H9 (cell line): ENCODE results near the gene CDH8. TPM values are rescaled to one million over a fixed set of nuclear protein-coding genes. Genes with fewer than 3 reads are reported as not detected.

Experiments
- DNase-seq: peaks from one replicate; pipeline ENCODE4 v3.0.0-alpha.2; 2017
- H2AFZ ChIP-seq: one replicate; pipeline ENCODE4 v1.6.1; 2013; ENCODE audit warnings: mild to moderate bottlenecking, low read length, control low read depth, moderate library complexity
- H2AK5ac ChIP-seq: 2 replicates; pipeline ENCODE4 v1.6.1; 2013; ENCODE audit warnings: low read length, control low read depth, mixed read lengths; ENCODE audit not compliant: insufficient read length
- H2BK120ac ChIP-seq: one replicate; pipeline ENCODE4 v1.6.1; 2013; ENCODE audit warnings: low read depth, mild to moderate bottlenecking, low read length, control low read depth, inconsistent platforms; ENCODE audit not compliant: poor library complexity, severe bottlenecking
- H2BK12ac ChIP-seq: 2 replicates; pipeline ENCODE4 v1.6.1; 2013; ENCODE audit warnings: low read length, control low read depth, mixed read lengths, low read depth; ENCODE audit not compliant: insufficient read length
- H2BK15ac ChIP-seq: 2 replicates; pipeline ENCODE4 v1.6.1; 2013; ENCODE audit warnings: low read depth, low read length, control low read depth
- H2BK20ac ChIP-seq: one replicate; pipeline ENCODE4 v1.6.1; 2013; ENCODE audit warnings: low read depth, mild to moderate bottlenecking, low read length, control low read depth, inconsistent platforms; ENCODE audit not compliant: poor library complexity, severe bottlenecking
- H2BK5ac ChIP-seq: 2 replicates; pipeline ENCODE4 v1.6.1; 2013; ENCODE audit warnings: low read length, control low read depth, mixed read lengths; ENCODE audit not compliant: insufficient read length
- H3K14ac ChIP-seq: 2 replicates; pipeline ENCODE4 v1.6.1; 2013; ENCODE audit warnings: low read length, control low read depth; ENCODE audit not compliant: insufficient read depth
- H3K18ac ChIP-seq: 2 replicates; pipeline ENCODE4 v1.6.1; 2013; ENCODE audit warnings: low read depth, mild to moderate bottlenecking, mixed read lengths, low read length, control low read depth; ENCODE audit not compliant: insufficient read length
- H3K23ac ChIP-seq: 2 replicates; pipeline ENCODE4 v1.6.1; 2013; ENCODE audit warnings: low read length, control low read depth, mixed read lengths, low read depth; ENCODE audit not compliant: insufficient read length
- H3K23me2 ChIP-seq: 2 replicates; pipeline ENCODE4 v1.6.1; 2013; ENCODE audit warnings: low read depth, mild to moderate bottlenecking, mixed read lengths, low read length, control low read depth; ENCODE audit not compliant: insufficient read length, poor library complexity, severe bottlenecking
- H3K27ac ChIP-seq: 2 replicates; pipeline ENCODE4 v1.5.1; 2013; ENCODE audit warnings: low read length, control low read depth, mixed read lengths, low read depth; ENCODE audit not compliant: insufficient read length
- H3K27me3 ChIP-seq: 2 replicates; pipeline ENCODE4 v1.6.1; 2013; ENCODE audit warnings: low read length, control low read depth, inconsistent platforms; ENCODE audit not compliant: insufficient read depth
- H3K4ac ChIP-seq: 2 replicates; pipeline ENCODE4 v1.6.1; 2013; ENCODE audit warnings: low read depth, mild to moderate bottlenecking, control low read depth, inconsistent platforms, low read length, moderate library complexity
- H3K4me1 ChIP-seq: 2 replicates; pipeline ENCODE4 v1.6.1; 2013; ENCODE audit warnings: low read length, control low read depth, inconsistent platforms; ENCODE audit not compliant: insufficient read depth
- H3K4me2 ChIP-seq: 2 replicates; pipeline ENCODE4 v1.6.1; 2013; ENCODE audit warnings: low read length, control low read depth, mixed read lengths; ENCODE audit not compliant: insufficient read length, insufficient read depth
- H3K56ac ChIP-seq: 2 replicates; pipeline ENCODE4 v1.6.1; 2013; ENCODE audit warnings: low read depth, mild to moderate bottlenecking, mixed read lengths, low read length, control low read depth; ENCODE audit not compliant: insufficient read length
- H3K79me1 ChIP-seq: 2 replicates; pipeline ENCODE4 v1.6.1; 2013; ENCODE audit warnings: low read depth, mild to moderate bottlenecking, moderate library complexity, low read length, control low read depth, inconsistent platforms; ENCODE audit not compliant: insufficient read depth, poor library complexity, severe bottlenecking
- H3K79me2 ChIP-seq: 2 replicates; pipeline ENCODE4 v1.6.1; 2013; ENCODE audit warnings: low read length, control low read depth, inconsistent platforms; ENCODE audit not compliant: insufficient read depth
- H3K9ac ChIP-seq: 2 replicates; pipeline ENCODE4 v1.6.1; 2013; ENCODE audit warnings: low read length, control low read depth, mixed read lengths; ENCODE audit not compliant: insufficient read length; ENCODE audit errors: extremely low read depth
- H3K9me3 ChIP-seq: one replicate; pipeline ENCODE4 v1.6.1; 2013; ENCODE audit warnings: low read depth, low read length, inconsistent platforms; ENCODE audit not compliant: control insufficient read depth
- H3T11ph ChIP-seq: one replicate; pipeline ENCODE4 v1.6.1; 2013; ENCODE audit warnings: mild to moderate bottlenecking, low read length, control low read depth, inconsistent platforms
- H4K20me1 ChIP-seq: one replicate; pipeline ENCODE4 v1.6.1; 2013; ENCODE audit not compliant: control insufficient read depth, insufficient read length, insufficient read depth
- H4K5ac ChIP-seq: 2 replicates; pipeline ENCODE4 v1.6.1; 2013; ENCODE audit warnings: low read depth, mild to moderate bottlenecking, mixed read lengths, low read length, control low read depth; ENCODE audit not compliant: insufficient read length
- H4K8ac ChIP-seq: replicated peaks from 2 replicates; pipeline ENCODE4 v1.6.1; 2013; ENCODE audit warnings: low read length, control low read depth, mixed read lengths, low read depth; ENCODE audit not compliant: insufficient read length
- H4K91ac ChIP-seq: 2 replicates; pipeline ENCODE4 v1.6.1; 2013; ENCODE audit warnings: low read depth, mild to moderate bottlenecking, moderate library complexity, mixed read lengths, low read length, control low read depth; ENCODE audit not compliant: insufficient read length
- H3K27ac Mint-ChIP-seq, 3 experiments: 2 replicates in 2 of 3; 3 replicates in 1 of 3; pipeline ENCODE4 v1.8.0; 2020 to 2021; ENCODE audit warnings: mixed read lengths in 3 of 3, mild to moderate bottlenecking in 1 of 3, moderate library complexity in 1 of 3
- H3K27me3 Mint-ChIP-seq: 2 replicates; pipeline ENCODE4 v1.8.0; 2021; ENCODE audit warnings: low read depth, mild to moderate bottlenecking, moderate library complexity, mixed read lengths
- H3K36me3 Mint-ChIP-seq, 3 experiments: 2 replicates in 2 of 3; 3 replicates in 1 of 3; pipeline ENCODE4 v1.8.0; 2020 to 2021; ENCODE audit warnings: low read depth in 3 of 3, mixed read lengths in 3 of 3; ENCODE audit not compliant: insufficient read depth in 1 of 3
- H3K4me1 Mint-ChIP-seq, 2 experiments: 2 replicates each; pipeline ENCODE4 v1.8.0; 2020; ENCODE audit warnings: mixed read lengths in 2 of 2
- H3K4me3 Mint-ChIP-seq, 2 experiments: 2 replicates in 1 of 2; 3 replicates in 1 of 2; pipeline ENCODE4 v1.8.0; 2020 to 2021; ENCODE audit warnings: mild to moderate bottlenecking in 2 of 2, mixed read lengths in 2 of 2, moderate library complexity in 1 of 2
- H3K9me3 Mint-ChIP-seq, 2 experiments: 2 replicates in 1 of 2; 3 replicates in 1 of 2; pipeline ENCODE4 v1.8.0; 2020; ENCODE audit warnings: mild to moderate bottlenecking in 2 of 2, mixed read lengths in 2 of 2, moderate library complexity in 1 of 2
- CTCF ChIP-seq: fragments of 200-600 bp; sonication (generic); conservative IDR thresholded peaks from 3 replicates; pipeline ENCODE4 v1.8.0; 2021; ENCODE audit warnings: antibody characterized with exemption, mild to moderate bottlenecking
- WGBS: extraction: QIAGEN DNeasy Blood & Tissue Kit; methylation state at CpG from one replicate; pipeline ENCODE4 v1.1.7; 2013; ENCODE audit warnings: missing lambda C conversion rate, low lambda C conversion rate, mixed read lengths; ENCODE audit not compliant: insufficient read length; ENCODE audit errors: extremely low coverage; 5-methylcytosine and 5-hydroxymethylcytosine counted together
- total RNA-seq: library from RNA; stranded (reverse); gene quantifications from 2 replicates; pipeline ENCODE4 v1.2.1, GENCODE V29; 2021

CDH8 gene
- total RNA-seq, 1 experiment from 2014 or later = 12.0 TPM

- H3K4me2 ChIP-seq = peak overlapping the region; percentile 98
- H4K91ac ChIP-seq = no peak overlapping the region
- no peak for DNase-seq
Measured at GRCh38 chr16:62036802-62037135, 531 bp upstream of the CDH8 start.

More at GRCh38 chr16:62036802-62037135, 531 bp upstream of the CDH8 start:
- H2BK5ac ChIP-seq = no peak overlapping the region
- peaks cover 28% of the 10 kb centered on the region for H3K23me2 ChIP-seq
- H3K23ac ChIP-seq = no peak overlapping the region
- H2BK12ac ChIP-seq = no peak overlapping the region
- H3K9ac ChIP-seq = no peak overlapping the region
- no peak overlapping the region for H3K18ac ChIP-seq
- H3K79me2 ChIP-seq = no peaks in the 10 kb centered on the region
- H2BK15ac ChIP-seq = no peak overlapping the region
- H3K27me3 ChIP-seq = peaks cover 33% of the 10 kb centered on the region; the same call in 1 of the 2 replicates
- no peaks in the 10 kb centered on the region for H3K79me1 ChIP-seq
- H3K27me3 Mint-ChIP-seq = peaks cover 77% of the 10 kb centered on the region
- TF ChIP-seq CTCF = no peak
- H3K56ac ChIP-seq = no peak overlapping the region
- H3T11ph ChIP-seq = no peak overlapping the region
- no peaks in the 10 kb centered on the region for H3K9me3 ChIP-seq
- H2BK20ac ChIP-seq = no peak overlapping the region
- H3K36me3 Mint-ChIP-seq = no peaks in the 10 kb centered on the region
- H4K5ac ChIP-seq = no peak overlapping the region
- H3K4me1 ChIP-seq = peaks cover 5% of the 10 kb centered on the region; the same call in 1 of the 2 replicates
- no peak overlapping the region for H2AK5ac ChIP-seq
- no peak overlapping the region for H4K8ac ChIP-seq
- WGBS = no CpG with 5 or more reads among the region's 15 CpGs
- no peak overlapping the region for H3K4ac ChIP-seq
- H2BK120ac ChIP-seq = no peak overlapping the region
- no peaks in the 10 kb centered on the region for H4K20me1 ChIP-seq
- peaks cover 48 to 58% of the 10 kb centered on the region in 2 experiments for H3K4me1 Mint-ChIP-seq
- H3K27ac Mint-ChIP-seq = peak overlapping the region in 1 of 3 experiments; percentile 40; a peak in 1 of 7 replicates
- H3K9me3 Mint-ChIP-seq = no peaks in the 10 kb centered on the region; a peak in 2 of 5 replicates
- no peak overlapping the region for H3K14ac ChIP-seq
- H3K27ac ChIP-seq = no peak overlapping the region
- H2AFZ ChIP-seq = no peak overlapping the region
- peak overlapping the region; percentile 79 to 87 for H3K4me3 Mint-ChIP-seq
